Activated CD4-positive, alpha-beta T cell treated with anti-CD3 and anti-CD28 coated beads, Interleukin-2, amount 50 U/mL, for 48 hours (primary cell): ENCODE results near the gene TBC1D9.

ENCODE experiments used
- DNase-seq, 2 experiments: peaks; one replicate each; pipeline ENCODE4 v3.0.0-alpha.2; 2020

The TBC1D9 gene

DNA sequence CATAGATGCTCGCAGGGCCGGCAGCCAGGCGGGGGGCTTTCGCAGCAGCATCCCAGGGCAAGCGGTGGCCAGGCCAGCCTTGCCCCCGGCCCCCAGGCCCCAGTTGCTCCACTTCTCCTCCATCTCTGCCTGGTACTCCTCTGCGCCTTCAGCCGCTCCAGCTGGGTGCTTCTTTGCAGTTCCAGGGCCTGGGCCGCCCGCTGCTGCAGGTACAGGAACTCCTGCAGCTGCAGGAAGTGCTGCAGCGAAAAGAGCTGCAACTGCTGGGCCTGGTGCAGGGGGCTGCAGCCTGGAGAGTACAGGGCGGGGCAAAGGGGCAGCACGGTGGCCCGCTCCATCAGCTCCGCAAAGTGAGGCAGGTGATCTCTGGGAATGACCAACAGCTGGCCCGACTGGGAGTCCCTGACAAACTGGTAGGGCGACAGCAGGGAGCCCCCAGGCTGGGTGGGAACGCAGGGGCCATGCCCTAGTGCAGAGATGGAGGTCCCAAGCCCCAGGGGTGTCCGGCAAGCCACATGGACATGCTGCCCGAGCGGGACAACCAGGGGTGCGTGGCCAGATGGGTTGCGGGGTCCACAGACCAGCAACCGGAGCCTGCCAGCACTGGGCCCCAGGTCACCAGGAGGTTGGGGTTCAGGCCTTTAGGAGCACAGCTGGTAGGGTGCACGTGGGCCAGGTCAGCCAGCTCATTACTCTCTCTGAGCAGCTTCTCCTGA lies 111.6 kb downstream of the TBC1D9 start:
- no peak for DNase-seq

DNA sequence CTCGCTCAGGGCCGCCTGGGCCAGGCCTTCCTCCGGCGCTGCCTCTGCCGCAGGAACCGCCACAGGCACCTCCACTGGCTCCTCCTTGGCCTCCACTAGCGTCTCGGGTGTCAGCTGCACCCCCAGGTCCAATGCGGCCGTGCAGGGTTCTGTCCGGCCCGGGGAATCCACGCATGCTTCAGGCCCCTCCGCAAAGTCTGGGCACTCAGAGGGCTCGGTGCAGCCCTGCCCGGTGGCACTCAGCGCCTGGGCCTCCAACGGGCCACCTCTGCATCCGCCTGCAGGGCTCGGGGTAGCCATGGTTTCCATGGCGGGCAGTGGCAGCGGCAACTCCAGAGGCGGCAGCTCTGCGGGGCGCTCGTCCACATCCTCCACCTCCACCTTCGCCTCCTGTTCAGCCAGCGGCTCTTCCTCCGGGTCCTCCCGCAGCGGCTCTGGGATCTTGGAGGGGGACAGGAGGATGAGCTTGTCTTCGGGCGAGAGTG lies 112.6 kb downstream of the TBC1D9 start:
- DNase-seq = no peak

DNA sequence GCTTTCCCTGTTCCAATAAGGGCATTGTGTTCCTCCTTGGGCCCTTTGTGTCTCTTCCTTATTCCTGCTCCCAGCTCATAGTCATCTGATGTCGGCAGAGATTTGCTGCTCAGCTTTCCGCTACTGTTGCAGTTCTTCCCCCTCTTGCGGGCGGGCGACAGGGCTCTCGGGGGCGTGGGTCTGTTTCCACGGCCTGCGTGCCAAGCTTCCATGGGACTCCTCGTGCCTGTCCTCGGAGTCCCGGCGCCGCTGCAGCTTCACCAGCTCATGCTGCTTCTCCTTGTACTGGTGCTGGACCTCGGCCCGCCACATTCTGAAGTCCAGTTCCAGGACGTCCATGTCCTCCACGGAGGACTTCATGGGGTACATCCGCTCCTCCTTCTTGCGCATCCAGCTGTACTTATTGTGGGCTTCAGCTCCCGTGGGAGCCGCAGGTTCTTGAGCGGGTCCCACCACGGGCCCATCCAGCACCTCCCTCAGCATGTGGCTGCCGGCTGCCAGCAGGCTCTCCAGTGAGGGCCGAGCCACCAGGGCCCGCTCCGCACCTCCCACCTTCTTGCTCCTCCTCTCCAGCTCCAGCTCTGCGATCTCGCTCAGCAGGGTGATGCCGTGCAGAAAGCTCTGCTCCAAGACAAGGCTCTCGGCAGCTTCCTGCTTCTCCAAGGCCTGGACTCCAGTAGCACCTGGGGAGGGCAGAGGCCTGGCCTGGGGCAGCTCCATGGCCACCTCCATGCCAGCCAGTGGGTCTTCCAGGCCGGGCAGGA lies 113.3 kb downstream of the TBC1D9 start:
- DNase-seq = no peak

DNA sequence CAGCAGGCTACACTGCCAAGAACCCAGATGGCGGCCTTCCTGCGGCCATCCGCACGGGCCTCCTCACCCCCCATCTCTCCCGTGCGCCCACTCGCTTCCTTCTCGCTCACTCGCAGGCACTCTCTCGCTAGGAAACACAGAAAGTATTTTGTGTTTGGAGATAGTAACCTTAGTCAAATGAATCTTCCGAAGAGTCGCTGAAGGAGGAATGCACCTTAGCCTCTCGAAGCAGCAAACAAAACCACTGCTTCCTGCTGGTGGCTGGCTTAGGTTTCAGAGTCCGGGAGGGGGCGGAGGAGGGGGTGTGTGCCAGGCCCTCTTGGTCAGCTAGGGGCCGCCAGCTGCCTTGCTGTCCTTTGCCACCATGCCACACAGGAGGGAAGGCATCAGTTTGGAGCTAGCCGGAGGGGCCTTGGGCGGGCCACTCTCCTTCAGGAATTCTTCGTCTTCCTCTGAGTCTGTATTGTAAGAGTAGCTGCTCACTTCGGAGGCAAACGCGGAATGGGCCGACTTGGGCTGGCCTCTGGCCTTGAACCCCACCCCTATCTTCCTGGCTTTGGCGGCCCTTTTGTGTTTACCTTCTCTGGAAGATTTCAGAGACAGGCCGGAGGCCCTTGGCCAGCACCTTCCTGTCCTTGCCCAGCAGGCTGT lies 114.3 kb downstream of the TBC1D9 start:
- DNase-seq = no peak

DNA sequence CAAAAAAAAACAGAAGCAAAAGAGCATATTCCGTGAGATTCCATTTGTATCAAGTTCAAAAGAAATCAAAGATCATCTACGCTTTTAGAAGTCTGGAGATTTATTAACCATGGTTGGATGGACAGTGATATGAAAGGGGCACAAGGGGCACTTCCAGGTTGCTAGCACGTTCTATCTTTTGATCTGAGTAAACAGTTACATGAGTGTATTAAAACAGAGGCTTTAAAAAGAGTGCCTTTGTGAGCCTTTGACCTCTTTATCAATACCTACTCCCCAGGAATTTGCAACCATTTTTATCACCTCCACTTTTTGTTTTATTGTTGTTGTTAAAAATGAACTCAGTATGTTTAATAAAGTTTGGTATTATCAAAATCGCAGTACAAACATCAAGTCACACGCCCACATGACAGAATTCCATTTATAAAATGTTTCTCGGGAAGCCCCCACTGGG lies 115.1 kb downstream of the TBC1D9 start:
- no peak for DNase-seq

DNA sequence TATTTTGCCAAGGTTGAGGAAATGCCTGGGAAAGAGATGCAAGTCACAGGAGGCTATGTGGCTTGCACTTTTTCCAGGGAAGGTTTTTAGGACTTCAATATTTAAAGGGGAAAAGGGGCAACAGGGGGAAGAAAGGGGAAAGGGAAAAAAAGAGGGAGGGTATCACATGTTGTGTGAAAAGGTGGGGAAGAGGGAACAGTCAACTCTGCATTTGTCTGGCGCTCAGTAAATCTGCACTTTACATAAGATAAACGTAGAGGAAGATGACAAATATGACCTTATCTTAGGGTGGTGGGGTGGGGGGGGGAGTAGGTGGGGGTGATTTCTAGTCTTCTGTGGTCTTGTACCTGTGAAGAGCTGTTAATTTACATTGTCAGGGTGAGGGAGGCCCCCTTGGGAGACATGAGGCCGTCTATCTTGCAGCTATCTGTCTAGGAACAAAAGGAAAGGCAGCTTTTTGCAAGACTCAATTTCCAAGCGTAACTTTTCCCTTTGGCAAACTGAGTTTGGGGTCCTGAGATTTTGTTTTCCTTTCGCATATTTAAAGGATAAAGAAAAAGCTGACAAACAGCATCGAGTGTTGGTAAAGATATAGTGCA lies 115.9 kb downstream of the TBC1D9 start:
- DNase-seq = no peak

DNA sequence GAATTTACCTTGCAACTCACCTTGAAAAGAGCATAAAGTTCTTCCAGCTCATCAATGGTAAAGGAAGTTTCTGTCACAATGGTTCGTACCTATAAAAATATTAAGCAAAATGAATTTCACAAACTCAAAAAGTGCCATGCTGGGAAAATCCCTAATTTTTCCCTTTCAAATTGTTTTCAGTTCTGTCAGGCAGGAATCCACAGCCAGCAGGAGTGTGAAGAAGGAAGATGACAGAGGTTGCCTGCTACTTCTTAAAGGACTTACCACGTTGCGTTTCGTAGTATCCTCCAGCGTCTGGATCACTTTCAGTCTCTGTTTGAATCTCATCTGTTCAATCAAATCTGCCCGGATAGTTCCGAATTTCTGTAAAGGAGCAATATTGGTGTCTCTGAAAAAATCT lies 117.1 kb downstream of the TBC1D9 start:
- no peak for DNase-seq

DNA sequence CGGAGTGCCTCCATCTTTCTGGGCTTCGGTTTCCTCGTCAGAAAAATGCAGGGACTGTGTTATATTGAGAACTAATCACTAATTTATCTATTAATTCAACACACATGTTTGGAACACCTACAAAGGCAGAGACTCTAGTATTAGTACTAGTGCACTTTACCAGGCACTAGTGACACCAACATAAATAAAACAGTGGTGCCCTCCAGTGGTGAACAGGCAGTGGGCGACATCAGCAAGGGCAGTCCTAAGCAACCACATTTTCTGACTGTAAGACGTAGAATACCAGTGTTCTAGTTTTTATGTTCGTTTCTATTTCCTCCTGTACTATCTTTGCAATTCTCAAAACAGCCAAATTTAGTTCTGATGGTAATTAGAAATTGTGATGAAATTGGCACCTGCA lies 118.3 kb downstream of the TBC1D9 start:
- DNase-seq = peak; percentile 28 to 37

DNA sequence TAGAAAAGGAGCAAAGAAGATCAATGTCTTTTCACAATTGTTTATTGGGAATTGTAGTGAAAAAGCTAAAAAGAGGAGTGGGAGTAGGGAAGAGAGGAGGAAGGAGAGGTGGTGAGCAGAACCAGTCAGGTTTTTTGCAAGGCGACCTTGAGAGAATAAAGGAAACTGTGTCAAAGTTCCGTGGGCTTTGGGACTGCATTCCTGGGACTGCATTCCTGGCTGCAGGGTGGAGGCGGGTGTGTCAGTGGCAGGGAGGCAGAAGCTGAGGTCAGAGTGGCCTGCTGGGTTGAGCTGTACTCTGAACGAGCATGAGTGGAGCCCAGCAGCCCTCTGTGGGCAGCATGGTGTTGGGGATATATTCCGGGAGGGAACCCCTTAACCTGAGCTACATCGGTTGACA lies 120.6 kb downstream of the TBC1D9 start:
- DNase-seq = no peak

DNA sequence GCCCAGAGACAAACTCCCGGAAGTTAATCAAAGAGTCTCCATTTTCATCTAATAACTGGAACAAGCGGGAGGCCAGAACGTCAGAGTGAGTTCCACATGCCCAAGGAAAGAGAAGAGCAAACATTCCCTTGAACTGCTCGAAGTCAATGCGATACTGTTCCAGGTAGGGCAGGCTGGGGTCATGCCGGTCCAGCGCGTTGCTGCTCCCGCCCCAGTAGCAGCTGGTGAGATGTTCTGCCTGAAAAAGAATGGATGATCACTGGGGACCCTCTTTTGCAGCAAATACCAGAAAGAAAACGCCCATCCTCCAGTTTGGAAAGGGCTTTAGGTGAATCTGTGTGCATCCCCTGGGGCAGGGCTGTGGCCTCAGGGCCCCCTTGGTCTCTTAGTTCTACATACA lies 122.2 kb downstream of the TBC1D9 start:
- DNase-seq = no peak

DNA sequence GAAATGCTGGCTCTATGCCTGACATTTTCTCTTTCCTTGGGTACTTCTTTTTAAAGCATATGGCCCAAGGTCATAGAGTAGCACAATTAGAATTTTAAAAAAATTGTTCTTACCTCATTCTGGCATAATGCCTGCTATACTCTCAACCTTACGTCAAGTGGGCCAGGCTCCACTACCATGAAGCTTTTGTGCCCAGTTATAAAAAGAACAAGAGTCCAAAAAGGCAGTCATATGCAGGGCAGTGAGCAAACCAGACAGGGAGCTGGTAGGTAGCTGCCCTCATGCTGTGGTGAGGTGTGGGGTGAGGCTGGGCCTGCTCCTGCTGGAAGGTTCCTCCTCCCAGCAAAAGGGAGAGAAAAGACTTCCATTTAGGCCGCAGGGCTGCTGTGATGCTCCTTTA lies 123.1 kb downstream of the TBC1D9 start:
- no peak for DNase-seq

DNA sequence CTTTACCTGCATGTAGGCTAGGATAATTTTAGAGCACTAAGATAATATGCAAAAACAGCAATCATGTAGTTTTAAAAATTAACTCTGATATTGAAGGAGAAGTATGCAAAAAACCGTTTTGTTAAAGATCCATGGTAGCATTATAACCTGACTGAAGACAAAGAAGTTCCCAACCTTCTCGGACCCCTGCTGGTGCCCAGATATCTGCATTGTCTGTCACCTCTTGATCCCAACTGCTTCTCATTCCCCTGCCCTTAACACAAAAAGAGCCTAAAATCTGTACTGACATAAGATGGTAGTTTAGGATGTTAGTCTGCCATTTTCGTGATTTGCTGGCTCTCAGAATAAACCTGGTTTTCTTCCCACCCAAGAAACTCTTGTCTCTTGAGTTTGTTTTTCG lies 125.9 kb downstream of the TBC1D9 start:
- no peak for DNase-seq

DNA sequence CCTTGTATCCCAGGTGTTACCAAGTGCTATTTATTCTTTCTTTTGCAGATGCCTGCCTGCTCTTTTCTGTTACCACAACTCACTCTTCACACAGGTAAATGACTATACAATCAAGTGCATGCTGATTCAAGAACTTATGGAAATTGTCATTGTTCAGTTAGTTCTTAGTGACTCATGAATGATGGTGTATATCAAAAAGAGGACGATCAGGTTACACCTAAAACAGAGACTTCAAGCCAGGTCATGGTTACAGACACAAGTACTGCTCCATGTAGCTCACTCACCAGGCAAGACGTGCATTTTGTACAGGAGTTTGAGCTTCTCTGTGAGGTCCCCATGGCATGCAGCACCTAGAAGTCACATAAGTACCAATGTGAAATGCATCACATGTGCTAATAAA lies 128.2 kb downstream of the TBC1D9 start:
- DNase-seq = no peak

DNA sequence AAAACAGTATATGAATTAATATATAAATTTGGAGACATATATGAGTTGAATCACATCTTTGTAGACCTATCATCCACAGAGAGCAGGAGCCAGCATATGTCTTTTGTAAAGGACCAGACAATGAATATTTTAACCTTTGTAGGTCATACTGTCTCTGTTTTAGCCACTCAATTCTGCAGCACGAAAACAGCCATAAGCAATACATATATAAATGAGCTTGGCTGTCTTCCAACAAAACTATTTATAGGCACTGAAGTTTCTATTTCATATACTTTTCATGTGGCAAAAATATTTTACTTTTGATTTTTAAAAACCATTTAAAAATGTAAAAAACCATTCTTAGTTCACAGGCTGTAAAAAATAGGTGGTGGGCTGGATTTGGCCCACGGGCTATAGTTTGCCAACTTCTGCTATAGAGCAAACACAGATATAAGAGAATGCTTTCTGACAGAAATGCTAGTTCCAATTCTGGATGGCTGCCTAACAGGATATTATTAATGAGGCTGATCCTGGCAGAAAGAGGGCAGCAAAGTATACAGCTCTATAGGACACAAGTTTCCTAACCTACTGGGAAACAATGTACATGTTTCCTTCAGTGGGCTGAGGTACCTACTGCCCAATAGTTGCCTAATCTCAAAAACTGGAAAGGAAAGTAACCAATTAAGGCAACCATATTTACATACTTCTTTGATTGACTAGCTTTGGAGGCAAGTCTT lies 129.4 kb downstream of the TBC1D9 start:
- no peak for DNase-seq

DNA sequence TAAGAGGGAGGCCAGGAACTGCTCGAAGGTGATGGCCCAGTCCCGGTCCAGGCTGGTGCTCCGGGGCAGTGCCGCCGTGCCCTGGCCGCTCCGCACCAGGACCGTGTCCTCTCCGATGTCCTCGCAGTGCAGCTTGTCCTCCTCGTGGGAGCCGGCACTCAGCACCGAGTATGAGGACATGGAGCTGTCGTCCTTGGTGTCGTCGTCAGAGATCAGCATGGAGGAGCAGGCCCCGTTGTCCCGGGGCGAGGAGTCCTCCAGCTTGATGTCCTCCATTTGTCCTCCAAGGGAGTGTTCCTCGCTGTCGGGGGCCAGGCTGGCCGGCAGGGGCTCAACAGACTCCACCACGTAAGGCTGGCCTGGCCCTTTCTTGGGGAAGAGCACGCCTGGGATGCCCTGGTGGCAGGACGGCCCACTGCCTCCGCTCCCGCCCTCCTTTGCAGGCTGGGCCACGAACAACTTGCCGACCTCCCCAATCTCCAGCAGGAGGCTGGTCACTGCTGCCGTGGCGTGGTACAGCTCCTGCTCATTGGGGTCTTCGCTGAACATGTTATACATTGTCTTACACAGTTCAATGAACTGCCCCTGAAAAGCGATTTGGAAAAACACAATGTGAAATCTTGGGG lies 133.7 kb downstream of the TBC1D9 start:
- no peak for DNase-seq

DNA sequence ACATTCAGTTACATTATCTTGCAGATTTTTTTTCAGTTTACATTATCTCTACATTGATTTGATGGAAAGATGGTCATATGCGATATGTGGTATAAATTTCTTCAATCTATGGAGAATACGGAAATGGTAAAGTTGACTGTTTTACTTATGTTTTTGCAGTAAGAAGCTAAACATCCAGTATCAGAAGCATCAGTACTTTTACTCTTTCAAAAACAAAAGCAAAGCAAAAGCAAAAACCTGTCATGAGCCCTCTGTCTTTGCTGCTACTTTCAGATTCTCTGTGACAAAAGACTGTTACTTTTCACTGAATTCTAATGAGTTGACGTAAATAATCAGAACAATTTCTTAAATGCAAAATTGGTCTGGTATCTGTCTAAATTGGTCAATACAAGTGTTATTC lies 135.0 kb downstream of the TBC1D9 start:
- no peak for DNase-seq

DNA sequence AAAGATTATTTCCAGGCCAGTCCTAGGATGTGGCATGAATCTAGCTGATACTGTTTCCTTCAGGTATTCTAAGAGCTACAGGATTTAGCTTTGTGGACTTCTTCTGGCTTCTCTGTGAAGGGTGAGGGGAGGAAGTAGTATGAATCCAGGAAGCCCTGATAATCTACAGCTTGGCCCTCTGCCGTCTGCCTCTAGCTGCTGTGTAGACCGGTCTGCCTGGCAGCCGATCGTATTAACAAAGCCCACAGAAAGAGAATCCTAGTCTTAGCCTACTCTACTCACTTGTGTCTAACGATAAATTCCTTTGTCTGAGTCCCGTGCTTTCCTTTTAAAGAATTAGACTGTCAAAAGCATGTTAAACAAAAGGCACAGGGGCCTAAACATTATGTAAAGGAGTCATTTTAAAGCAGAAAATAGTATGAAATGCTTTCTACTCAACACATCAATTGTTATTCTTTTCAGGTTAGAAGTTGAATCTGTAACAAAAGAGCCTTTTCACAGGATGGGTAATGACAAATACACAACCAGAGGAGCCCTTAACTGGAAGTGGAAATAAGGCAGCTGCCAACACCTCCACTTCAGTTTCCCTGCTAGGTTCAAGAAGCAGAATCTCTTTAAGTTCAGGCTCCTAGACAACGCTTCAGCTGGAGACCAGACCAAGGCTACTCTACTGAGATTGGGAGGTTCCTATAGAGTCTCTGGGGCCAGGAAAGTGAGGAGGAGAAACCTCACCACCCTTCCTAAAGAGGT lies 138.5 kb downstream of the TBC1D9 start:
- DNase-seq = no peak

DNA sequence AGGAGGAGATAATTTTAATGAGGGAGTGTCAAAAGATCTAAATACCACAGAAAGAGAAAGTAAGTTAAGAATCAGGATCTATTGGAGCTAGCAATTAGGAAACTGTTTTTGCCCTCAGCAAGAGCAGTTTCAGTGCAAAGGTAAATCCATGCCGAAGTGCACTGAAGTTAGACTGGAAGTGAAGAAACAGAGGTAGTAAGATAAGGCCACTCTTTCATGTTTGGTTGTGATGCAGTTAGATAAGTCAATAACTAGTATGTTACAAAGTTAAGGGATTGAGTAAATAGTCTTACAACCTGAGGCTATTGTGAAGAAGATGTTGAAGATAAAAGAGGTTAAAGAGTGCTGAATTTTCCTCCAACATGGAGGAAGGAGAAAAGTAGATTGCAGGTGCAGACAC lies 140.7 kb downstream of the TBC1D9 start:
- DNase-seq = no peak

DNA sequence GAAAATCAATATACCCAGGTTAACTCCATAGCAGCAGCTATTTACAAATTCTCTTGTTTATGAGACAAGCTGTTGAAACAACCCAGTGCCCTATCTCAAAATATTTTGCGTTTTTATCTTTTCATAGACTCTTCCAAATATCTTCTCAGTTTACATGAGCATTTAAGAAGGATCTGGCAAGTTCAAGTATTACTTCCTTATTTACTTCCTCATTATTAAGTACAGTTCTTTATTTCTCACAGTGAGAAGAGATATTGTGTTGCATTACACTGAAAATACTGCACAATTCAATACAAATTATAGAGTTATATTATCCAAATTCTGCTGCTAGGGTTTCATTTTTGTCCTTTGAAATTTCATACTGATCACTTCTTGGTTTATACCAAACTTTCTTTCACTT lies 143.8 kb downstream of the TBC1D9 start:
- no peak for DNase-seq

DNA sequence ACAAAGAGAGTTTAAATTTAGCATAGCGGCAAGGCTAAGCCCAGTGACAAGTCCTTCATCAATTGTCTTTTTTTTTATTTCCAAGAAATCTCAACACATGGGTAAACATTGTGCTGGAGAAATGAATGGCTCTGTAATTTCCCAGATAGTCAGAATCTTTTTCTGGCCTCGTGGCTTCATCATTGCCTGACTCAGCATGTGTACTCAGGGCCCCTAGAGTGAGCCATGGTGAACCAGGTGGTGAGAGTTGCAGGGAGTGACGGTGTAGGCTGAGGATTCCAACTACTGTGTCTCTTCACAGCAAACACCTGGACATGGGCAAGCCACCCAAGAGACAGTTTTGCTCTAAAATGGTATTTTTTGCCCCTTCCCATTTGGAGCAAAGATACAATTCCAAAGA lies 144.3 kb downstream of the TBC1D9 start:
- DNase-seq = no peak
